B cell (primary cell): ENCODE measurements around the gene SCAND1.

Source experiments
- CTCF ChIP-seq: fragments of 200-600 bp; IDR thresholded peaks from one replicate; pipeline ENCODE4 v1.8.0; 2022; ENCODE audit warnings: antibody characterized with exemption, mild to moderate bottlenecking
- EZH2 ChIP-seq: IDR thresholded peaks from 2 replicates; pipeline ENCODE4 v1.6.1; 2012; ENCODE audit warnings: borderline replicate concordance, low read depth, mild to moderate bottlenecking, moderate library complexity, low read length; ENCODE audit not compliant: insufficient read depth, poor library complexity, severe bottlenecking

DNA sequence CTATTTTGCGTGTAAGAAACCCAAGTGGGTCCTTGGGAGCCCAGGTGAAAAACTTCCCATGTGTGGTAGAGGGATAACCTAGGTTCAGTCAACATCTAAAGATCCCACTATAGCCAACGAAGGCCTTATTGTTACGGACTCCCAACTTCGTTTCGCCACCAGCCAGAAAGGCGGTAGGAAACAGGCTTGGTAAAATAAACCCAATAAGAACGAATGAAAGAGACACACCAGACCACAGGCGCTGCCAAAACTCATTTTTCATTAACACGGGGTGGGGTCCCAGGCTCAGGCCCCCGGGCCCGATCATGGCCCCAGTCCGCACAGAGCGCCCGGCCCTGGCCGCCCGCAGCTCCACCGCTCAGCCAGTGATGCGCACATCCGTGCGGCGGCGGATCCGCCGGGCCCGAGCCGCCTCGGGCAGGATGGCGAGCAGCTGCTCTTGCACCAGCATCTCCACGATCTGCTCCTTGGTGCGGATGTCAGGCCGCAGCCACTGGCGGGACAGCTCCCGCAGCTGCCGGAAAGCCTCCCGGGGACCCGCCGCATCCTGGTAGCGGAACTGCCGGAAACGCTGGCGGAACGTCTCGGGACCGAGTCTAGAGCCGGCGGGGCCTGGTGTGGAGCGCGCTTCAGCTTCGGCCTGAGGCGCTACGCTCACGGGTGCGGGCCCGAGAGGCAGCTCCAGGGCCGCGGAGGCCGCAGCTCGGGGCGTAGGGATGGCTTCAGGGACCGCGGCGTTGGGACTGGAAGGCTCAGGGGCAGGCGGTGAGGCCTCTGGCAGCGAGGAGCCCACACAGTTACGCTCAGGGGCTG, 709 bp downstream of the SCAND1 start:
- TF ChIP-seq CTCF (no peak), EZH2 (no peak)
